ENCODE data around the gene ZRANB1.
"Not testable (repeated sequence)": the region's sequence is repeated elsewhere in the genome, so short reads cannot be mapped to it uniquely, and the experiment has no call there.

Gene ZRANB1

DNA sequence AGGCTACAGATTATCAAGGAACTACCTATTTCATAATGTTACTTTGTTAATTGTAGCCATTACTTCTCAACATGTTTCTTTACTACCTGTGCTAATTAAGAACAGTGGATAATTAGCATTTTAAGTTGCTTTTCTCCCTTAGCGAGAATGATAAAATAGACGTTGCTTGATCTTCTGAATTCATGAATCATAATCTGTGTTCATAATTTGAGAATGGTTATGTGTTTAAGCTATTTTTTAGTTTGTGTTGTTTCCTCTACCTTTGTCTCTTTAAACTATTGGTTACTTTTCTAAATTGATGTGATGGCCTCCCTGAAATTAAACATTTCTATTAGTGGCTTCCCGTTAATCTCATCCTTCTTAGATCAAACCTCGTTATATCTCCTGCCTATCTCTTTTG, at the start of gene ZRANB1:
Gene ZRANB1, plus strand, starts transcription at position 301 of the 400 bp plus-strand sequence. CDS start 371 bp downstream, outside the sequence.
- DNase-seq: no peak

DNA sequence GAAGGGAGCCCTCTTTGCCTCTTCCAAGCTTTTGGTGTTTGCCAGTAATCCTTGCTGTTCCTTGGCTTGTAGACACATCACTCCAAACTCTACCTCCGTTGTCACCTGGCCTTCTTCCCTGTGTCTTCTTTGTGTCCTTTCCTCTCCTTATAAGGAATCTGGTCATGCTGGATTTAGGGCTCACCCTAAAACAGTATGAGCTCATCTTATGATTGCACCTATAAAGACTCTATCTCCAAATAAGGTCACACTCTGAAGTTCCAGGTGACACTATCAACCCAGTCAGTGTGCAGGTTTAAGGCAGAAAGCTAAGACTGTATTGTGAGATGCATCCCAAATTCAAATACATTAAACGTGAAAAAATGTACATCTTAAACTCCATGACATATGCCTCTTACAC, 49.0 kb upstream of the ZRANB1 start:
- DNase-seq: no peak

GRCh38 chr10:124894569-124895215, 47.2 kb upstream of the ZRANB1 start:
- no peak for DNase-seq

- no peak for DNase-seq
Observed at GRCh38 chr10:124896751-124897150, 45.2 kb upstream of the ZRANB1 start.

DNA sequence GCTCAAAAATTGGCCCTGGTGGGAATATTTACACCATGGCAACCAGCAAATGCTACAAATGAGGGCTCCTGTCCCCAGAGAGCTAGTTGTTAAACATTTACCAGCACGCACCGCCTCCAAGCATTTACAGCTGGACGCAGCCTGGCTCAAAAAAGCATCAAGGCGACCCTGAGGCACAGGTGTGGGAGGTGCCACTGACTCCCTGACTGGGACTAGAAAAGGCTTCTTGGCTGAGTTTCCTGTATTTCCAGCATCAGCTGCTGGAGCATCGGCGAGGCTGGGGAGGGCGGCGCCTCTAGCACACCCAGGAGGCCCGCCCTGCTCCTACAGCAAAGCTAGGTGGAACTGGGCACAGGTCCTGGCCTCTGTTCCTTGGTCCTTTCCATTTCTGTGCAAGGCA, 43.5 kb upstream of the ZRANB1 start:
- DNase-seq: no peak

DNA sequence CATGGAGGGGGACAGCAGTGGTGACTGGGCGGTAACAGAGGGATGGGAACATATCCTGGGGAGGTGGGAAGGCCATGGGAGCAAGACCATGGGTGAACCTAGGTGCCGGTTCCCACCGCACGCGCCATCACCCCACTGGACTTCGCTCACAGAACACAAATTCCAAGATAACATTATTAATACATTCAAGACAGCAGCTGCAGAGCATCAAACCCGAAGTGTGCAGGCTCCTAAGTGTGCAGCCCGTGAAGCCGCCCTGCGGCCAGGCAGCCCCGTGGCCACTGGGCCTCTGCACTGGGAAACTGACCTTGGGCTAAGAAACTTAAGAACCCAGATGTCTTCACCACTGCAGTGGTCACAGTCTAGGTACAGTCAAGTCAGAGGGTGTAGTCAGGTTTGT, 42.8 kb upstream of the ZRANB1 start:
- DNase-seq: no peak

- DNase-seq: no peak
Observed at GRCh38 chr10:124902462-124902861, 39.5 kb upstream of the ZRANB1 start.

GRCh38 chr10:124903111-124903510, 38.8 kb upstream of the ZRANB1 start:
- DNase-seq: no peak

GRCh38 chr10:124904796-124905195, 37.1 kb upstream of the ZRANB1 start:
- no peak for DNase-seq

- DNase-seq: no peak
Observed at GRCh38 chr10:124906551-124907001, 35.3 kb upstream of the ZRANB1 start.

DNA sequence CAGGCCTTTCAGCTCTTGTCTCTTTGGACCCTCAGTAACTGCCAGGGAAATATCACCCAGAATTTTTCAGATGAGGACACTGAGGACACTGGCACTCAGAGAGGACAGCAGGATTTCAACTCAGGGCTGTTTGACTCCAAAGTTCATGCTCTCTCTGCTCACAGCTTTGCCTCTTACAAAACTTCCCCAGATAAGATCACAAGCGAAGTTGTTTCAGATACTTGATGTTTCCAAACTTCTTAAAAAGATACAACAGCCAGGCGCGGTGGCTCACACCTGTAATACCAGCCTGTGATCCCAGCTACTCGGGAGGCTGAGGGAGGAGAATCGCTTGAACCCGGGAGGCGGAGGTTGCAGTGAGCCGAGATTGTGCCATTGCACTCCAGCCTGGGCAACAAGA, 32.4 kb upstream of the ZRANB1 start:
- no peak for DNase-seq

- no peak for DNase-seq
Observed at GRCh38 chr10:124911124-124912067, 30.5 kb upstream of the ZRANB1 start.

GRCh38 chr10:124912101-124912886, 29.6 kb upstream of the ZRANB1 start:
- DNase-seq: no peak

- DNase-seq: no peak
Observed at GRCh38 chr10:124913167-124913566, 28.8 kb upstream of the ZRANB1 start.

DNA sequence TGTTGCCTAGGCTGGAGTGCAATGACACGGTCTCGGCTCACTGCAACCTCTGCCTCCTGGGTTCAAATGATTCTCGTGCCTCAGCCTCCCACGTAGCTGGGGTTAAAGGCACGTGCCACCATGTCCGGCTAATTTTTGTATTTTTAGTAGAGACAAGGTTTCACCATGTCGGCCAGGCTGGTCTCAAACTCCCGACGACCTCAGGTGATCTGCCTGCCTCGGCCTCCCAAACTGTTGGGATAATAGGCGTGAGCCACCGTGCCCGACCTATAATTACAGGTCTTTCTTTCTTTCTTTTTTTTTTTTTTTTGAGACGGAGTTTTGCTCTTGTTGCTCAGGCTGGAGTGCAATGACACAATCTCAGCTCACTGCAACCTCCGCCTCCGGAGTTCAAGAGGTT, 27.5 kb upstream of the ZRANB1 start:
- DNase-seq: not testable (repeated sequence)

DNA sequence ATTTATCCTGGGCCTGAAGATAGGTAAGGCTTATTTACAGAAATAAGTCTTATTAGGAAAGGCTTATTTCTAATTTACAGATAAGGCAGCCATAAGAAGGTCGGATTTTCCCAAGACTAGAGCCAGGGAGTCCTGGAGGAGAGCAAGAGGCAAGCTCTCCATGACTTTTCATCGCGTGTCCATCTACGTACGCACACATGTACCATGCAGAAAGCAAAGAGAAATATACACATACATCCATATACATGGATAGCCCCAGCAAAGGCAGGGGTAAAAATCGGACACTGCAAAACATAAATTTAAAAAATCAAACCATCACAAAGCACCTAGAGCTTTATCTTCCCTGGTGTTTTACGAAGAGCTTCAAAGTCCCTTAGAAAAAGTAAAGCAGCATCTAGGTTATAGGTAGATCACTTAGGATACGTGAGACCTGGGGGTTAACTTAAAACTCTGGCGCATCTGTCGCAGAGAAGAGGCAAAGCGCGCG, 25.8 kb upstream of the ZRANB1 start:
- DNase-seq: peak in 1 of 2 donors; percentile 51

- DNase-seq: peak; percentile 86 to 91
Observed at GRCh38 chr10:124916585-124917427, 25.1 kb upstream of the ZRANB1 start.

DNA sequence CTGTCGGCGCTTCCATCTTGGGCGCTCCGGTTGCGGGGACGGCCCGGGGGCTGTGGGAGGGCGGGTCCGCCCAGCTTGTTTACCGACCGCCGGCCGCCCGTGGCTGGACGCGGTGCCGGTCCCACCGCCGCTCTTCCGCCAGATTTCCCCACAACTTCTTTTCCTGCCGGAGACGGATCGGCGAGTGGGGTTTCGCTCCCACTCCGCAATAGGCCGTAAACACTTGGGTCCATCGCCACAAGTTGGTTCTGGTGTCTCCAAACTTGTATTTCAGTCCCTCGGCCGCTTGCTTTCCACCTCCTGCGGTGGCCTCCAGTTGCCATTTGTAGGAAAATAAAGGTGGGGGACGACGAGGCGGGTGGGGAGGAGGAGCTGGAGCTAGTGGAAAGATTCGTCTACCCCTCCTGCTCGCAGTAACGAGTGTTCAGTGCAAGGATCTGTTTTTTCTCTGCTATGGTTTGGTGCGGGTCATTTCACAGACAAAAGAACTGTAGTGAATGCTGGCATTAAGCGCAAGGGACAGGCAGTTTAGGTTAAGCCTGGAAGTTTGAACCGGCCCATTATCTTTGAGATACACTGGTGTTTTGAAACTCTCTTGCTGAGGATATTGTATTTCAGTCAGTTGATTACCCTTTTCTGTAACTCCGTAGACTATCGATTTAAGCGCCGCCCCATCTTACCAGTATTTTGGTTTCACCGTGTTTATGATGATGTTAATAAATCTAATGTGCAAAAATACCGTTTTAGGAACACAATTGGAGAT, 24.3 kb upstream of the ZRANB1 start:
- DNase-seq: peak in 1 of 2 donors; percentile 34

- no peak for DNase-seq
Observed at GRCh38 chr10:124918191-124918830, 23.6 kb upstream of the ZRANB1 start.

GRCh38 chr10:124918906-124919305, 23.0 kb upstream of the ZRANB1 start:
- DNase-seq: no peak

- no peak for DNase-seq
Observed at GRCh38 chr10:124921261-124921660, 20.7 kb upstream of the ZRANB1 start.

Data from bone marrow (tissue), 2 donors.